Stimulated activated CD8-positive, alpha-beta memory T cell treated with anti-CD3 and anti-CD28 coated beads, Interleukin-2, amount 100 ng/mL, for 48 hours (primary cell): ENCODE results near the gene HAAO.

Experiments used
- DNase-seq, 2 donors: peaks; one replicate each; pipeline ENCODE4 v3.0.0-alpha.2; 2020; ENCODE audit warnings: low read depth in 2 of 2

The HAAO gene

DNA sequence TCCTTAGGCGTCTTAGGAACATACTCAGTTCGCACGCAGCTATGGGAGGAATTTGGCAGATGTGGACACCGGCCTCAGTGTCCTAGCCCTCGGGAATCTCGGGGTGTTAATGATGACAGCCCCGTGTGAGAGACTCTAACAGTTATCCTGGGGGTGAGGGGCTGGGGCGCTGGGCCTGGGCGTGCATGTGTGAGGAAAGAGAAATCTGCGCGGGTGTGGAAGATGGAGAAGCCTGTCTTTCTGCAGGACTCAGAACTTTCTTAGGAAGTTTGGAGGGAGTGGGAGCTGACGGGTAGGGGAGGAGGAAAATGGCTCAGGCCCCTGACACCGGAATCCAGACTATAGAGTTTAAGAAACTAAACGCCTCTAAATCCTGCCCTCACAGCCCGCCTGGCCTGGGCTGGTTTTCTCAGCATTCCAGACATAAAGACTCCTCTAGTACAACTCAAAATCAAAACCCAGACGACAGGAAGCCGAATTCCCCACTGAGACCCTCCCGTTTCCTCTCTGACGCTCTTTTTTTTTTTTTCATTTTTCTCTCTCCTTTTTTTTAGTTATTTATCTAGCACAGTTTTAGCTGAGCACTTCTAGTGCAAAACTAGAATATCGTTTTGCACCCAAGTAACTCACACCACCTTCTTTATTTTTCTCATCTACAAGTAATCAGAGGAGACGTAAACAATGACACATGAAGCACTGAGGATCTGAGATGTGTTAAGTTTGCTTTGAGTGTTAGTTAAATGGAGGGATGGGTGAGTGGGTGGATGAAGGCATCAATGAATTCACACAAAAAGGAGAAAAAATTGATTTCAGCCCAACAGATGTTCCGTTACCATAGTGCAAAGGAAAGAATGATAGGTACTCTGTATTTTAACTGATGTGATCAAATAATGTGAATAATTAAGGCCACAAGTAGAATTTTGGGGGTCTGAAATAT is 1.2 kb upstream of the HAAO start:
- DNase-seq = no peak

DNA sequence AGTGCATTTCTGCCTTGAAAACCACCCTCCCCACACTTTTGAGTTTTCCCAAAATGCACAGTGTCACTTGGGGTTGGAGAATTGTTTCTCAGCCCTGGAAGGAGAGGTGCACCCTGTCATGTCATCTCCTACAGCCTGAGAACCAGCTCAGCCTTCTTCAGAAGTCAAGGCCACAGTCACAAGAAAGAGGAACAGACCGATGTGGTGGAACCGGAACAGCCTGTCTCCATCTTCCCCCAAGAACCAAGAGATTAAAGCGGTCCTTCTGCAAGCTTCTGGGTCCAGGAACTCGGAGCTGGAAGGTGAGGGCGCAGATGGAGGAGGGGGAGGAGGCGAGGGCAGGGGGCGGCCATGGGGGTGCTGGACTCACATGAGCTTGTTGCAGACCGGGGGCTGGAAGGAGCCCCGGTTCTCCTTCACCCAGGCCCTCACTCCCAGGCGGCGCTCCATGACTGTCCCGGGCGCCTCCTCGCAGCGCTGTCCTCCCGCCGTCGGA is 248 bp downstream of the HAAO start:
- no peak for DNase-seq

DNA sequence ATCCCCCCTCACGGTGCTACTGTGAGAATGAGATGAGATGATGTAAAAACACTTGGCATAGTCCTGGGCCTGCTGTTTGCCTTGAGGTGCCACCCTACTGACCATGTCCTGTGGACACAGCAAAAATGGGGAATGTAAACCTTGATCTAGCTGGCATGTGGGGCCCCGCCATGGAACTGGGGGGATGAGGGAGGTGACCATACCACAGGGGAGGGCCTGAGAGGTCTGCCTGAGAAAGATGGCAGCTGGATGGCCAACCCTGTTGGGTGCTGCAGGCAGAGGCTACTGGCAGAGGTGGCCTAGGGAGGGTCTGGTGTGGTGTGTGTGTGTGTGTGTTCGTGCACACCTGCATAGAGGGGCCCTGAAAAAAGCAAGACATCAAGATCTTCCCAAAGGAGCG is 777 bp downstream of the HAAO start:
- DNase-seq = no peak

DNA sequence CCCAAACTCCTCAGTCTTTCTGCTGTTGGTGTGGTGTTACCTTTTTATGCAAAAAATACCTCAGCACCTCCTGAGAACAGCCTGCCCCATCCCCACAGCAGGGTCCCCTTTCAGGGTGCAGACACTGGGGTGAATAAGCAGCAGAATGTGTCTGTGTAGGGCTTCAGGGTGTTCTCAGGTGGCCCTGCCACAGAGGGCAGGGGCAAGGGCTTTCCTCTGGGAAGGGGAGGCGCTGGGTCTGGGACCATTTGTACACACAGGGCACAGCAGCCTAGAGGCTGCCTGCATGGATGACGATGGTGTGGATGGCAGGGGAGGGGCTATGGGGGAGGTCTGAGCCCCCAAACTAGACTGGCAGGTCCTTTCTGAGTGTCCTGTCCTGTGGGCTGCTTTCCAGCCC is 2.6 kb downstream of the HAAO start:
- DNase-seq = no peak

DNA sequence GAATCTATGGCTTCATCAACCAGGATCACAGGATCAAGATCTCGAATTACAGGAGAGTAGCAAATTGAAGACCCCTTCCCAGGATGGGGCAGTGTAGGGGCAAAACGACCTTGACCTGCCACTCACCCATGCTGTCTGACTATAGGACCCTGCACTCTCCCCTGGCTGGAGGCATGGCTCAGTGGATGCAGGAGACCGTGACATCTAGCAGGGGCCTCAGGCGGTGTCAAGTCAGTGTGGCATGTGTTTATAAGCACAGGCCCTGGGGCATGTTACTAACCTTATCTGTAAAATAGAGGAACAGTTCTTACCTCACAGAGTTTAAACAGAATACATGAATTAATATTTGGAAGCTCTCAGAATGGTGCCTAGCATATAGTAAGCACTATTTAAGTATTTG is 3.5 kb downstream of the HAAO start:
- no peak for DNase-seq

DNA sequence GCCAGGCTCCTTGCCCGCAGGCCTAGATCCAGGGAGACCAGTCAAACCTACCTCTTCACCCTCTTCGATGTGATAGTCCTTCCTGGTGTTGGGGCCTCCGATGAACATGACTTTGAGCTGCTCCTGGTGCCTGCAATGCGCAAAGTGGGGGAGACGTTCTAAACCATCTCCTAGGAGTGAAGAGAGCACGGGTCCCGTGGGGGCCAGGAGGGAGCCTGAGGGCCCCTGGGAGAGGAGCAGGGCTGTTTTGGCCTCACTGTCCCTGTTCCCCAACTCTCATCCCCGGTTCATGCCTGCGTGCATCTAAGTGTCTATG is 3.9 kb downstream of the HAAO start:
- DNase-seq = no peak

DNA sequence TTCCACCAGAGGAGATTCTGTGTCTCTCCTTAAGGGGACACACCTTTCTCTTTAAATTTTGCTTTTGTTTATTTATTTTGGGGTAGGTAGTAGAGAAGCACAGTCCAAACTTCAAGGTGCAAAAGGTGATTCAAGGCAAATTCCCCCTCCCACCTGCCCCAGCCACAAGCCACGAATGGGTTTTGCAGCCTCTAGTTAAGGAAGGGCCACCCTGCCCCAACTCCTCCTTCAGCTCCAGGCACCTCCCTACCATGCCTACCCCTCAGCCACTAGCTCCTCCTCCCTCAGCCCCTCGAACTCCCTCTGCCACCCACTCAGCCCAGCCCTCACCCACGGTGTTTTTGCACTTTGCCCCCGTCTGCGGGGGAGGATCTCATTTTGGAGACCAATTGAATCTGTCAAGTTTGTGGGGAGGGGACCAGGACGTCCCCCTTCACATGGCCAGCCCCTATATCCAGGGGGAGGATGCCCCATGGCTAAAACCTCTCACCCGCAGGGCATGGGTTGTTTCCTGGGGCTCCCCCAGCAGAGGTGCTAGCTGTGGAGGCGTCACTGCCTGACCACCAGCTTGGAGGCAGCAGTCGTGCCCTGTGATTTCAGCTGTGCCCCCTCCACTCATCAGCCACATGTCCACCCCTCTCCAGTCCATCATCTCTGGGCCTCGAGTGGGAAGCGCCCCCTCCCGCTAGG is 4.5 kb downstream of the HAAO start:
- no peak for DNase-seq

DNA sequence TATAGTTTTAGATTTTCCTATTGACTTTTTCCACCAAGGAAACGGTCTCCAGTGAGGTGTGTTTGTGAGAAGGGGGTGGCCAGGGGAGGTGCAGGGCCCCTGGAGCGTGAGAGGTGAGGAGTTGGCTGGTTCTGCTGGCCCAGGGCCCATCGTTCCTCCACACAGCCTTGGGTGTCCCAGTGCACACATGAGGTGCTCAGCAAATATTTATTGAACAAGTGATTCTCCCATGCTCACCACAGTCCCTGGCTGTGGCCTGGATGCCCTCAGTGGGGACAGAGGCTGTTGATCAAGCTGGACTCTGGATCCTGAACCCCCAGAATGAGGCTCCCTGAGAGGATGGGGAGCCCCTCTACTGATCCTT is 5.0 kb downstream of the HAAO start:
- no peak for DNase-seq

DNA sequence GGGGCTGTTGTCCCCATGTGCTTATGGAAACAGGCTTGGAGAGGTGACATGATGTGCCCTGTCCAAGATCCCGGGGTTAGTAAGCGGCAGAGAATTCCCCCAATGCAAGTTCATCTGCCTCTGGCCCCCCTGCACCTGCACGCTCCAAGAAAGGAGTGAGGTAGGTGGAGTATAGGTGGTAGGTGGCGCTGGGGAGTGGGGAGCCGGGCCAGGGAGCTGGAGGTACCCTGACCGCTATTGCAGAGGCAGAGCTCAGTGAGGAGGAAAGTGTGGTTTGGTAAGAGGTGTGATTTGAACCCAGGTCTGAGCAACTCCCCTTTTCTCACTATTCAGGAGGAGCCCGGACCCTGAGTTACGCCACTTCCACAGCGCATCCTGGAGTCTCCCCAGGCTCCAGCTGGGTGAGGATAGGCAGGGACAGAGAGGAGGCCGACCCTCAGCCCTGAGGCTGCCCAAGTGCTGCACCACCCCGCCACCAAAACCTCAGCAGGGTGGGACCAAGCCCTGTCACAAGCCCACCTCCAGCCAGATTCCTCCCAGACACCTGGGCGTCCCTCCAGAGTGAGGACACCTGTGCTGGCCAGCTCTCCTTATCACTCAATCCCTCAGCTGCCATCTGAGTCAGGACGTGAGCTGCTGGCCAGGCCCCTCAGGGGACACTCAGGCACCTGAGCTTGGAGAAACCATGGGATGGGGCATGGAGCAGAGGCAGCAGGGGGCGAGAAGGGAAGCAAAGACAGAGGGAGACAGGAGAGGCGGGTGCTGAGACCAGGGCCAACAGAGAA is 5.6 kb downstream of the HAAO start:
- DNase-seq = no peak

DNA sequence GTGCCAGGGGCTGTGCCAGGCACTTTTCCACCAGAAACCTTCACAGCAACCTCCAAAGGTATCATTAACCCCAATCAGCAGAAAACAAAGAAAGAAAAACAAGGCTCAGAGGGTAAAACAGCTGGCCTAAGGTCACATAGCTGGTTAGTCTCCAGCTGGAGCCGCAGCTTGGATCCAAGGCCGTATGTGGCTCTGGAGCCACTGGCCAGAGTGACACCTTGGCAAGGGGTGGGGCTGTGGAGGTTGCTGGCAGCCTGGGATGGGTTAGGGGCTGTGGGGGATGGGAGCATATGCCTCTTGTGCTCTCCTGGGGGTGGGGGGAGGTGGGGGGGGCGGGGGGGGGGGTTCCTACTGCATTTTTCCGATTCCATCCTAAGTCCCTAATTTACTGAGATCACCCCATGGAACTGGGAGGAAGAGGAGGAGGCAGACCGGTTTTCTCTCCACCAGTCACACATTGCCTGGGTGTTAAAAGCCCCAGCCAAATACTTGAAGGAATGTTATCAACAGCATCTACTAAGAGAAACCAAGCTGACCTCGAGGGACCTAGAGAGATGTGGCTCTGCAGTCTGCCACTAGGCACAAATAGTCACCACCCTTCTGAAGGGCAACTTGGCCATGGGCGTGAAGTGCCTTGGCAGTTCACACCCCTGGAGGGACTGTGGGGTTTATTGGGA is 8.0 kb downstream of the HAAO start:
- no peak for DNase-seq

DNA sequence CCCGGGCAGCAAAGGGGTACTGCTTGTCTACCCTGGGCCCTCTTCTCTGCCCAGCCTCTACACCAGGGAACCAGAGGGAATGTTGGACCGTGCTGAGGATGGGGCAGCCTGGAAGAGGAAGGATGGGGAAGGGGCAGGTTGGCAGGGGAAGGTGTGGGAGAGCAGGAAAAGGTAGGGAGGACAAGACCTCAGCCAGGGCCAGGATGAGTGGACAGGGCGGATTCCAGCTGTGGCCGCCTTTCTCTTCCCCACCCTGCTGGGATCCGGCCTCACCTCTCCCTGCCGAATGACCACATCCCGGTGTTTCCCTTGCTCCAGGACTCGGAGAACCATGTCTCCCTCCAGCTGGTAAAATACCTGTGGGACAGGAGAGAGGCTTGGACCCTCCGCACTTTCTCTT is 8.9 kb downstream of the HAAO start:
- DNase-seq = no peak

DNA sequence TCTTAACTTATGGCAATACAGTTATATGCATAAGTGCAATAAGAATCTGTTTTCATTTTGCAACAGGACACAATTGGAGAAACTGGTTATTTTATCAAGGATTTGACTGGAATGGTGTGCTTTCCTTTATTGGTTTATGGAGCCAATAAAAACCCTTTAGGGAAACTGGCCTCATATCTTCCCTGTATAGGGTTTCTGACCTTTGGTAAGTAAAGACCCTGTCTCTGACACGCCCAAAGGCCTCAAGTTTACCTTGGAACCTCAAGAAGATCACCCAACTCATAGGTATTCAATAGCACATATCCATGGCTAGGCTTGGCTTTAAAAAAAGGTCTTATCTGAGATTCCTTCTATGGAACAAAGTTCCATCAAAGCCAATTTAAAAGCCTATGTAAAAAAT is 11.2 kb downstream of the HAAO start:
- DNase-seq = no peak

DNA sequence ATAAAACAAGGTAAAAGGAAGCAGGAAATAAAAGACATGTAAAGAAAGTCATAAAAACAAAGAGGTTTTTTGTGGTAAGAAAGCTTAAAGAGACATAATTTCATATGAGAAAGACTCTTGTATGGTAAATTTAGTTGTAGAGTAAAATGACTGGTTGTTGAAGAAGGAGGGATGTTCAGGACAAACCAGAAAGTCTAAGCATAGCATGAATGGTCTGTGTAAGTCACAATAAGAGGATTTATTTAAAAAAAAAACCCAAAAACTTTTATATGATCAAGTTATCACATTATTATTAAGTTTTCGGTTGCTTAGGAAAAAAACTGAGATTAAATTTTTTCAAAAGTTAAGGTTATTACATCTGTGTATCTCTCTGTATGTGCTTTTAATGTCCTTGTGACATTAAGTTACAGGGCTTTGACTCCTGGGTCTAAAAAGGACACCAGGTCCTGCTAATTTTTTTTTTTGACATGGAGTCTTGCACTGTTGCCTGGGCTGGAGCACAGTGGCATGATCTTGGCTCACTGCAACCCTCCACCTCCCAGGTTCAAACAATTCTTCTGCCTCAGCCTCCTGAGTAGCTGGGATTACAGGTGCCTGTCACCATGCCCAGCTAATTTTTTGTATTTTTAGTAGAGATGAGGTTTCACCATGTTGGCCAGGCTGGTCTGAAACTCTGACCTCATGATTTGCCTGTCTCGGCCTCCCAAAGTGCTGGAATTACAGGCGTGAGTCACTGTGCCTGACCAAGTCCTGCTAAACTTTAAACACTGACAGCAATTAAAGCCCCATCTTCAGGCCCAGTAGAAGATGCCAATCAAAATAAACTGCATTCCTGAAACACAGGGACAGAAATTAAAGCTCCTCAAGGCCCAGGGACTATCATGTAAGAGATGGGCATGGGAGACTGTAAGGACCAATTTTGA is 14.2 kb downstream of the HAAO start:
- DNase-seq = no peak

DNA sequence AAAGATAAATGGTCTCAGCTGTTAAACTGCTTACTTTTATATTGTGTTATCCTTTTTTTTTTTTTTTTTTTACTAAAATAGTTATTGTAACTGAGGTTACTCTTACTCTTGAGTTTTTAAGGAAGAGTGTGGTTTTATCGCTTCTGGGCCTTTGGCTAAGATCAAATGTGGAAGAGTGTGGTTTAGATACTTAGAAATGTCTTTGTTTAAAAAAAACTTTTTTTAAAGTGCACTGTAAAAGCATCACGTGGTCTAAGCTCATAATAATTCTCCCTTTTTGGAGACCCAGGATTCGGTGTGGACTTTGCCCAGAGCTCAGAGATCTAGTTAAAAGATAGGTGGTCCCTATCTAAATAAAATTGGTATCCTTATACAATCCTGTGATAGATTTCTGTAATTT is 16.6 kb downstream of the HAAO start:
- DNase-seq = no peak

DNA sequence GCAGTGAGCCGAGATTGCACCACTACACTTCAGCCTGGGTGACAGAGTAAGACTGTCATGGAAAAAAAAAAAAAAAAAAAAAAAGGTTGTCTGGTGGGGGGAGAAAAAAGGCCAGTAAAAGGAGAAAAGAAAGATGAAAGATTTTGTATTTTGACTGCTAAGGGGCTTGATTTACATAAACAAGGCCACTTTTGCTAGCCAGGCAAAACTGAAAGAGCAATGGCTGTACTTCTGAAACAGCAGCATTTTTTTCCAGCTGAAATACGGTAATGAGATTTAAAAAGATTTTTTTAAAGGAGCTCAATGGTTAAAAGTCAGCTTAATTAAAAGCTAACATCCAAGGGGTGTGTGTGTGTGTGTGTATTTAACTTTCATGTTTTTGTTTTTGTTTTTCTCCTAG is 17.2 kb downstream of the HAAO start:
- no peak for DNase-seq

DNA sequence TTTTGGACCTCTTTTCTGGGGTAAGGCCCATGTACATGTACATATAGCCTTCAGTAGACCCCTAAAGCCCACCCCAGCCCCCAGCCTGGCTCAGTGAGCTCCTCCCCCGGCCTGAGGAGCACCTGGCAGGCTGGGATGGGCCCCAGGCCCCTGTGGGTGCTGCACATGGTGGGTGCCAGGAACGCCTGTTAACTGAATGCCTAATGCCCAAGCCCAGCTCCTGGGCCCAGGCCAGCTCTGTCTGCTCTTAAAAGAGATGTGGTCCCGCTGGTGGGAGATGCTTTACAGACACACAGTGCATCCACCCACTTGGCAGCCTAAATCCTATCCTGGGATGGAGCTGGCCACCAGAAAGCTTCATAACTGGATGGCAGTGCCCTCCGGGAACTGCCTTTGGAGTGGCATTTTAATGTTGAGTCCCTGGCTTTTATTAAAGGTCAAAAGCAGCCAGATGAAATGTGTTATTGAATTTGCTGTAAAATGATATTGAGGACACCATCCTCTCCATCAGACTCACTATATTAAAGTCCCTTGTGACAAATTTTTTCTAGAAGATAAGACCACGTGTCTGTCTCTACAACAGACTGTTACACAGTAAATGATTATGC is 20.7 kb downstream of the HAAO start:
- DNase-seq = no peak

DNA sequence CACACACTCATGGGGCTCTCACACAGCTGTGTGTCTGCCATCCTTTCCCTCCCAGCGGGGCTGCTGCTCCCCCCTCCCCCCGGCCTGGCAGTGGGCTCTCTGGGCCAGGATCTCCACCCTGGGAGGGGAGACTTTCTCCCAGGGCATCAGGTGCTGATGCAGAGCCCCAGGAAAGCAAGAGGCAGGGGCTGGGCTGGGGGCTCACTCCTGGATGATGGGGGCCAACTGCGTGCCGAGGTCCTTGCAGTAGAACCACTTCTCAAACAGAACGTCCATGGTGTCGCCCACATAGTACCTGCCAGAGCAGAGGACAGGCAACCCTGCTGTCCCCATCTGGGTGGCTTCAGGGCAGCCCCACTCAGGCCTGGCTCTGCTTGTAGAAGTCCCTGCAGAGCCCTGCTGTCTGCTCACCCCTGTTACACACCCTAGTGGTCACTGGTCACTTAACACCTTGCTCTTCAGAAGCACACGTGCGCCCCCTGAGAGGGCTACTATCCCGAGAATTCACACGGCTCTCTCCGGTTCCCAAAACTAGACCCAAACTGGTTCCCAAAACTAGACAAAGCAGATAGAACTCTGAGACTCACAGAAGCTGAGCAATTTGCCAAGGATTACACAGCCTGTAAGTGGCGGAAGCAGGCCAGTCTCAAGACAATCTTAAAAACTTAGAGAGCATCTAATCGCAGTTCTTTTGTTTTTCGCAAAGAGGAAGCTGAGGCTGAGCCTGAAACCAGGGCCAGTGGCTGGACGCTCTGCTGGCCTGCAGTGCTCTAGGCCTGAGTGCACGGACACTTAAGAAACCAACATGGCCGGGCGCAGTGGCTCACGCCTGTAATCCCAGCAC is 21.9 kb downstream of the HAAO start:
- no peak for DNase-seq

DNA sequence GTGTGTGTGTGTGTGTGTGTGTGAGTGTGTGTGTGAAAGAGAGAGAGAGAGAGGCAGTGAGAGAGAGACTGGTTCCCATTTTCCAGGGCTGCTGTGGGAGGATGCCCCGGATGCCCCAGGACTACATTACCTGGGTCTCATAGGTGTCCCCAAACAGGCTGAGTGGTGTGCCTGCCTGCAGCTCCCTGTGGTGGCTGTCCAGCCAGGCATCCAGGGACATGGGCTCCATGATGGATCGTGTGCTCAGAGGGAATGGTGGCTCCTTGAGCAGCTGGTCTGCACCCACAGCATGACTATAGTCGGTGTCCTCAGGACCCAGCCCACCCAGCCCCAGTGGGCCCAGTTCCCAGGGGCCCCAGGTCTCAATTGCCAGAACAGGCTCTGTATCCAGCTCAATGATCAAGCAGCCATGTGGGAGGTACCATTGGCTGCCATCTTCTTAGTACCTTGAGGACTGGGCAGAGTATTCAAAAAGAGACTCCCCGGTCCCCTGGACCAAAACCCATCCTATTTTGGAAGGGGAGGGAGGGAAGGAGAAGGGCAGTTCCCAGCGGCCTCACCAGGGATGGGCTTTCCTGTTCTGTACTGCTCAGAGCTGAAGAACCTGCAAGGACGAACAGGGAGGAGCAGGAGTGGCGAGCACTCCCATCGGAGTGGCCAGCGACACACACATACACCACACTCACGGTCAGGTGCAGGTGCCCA is 22.6 kb downstream of the HAAO start:
- no peak for DNase-seq

DNA sequence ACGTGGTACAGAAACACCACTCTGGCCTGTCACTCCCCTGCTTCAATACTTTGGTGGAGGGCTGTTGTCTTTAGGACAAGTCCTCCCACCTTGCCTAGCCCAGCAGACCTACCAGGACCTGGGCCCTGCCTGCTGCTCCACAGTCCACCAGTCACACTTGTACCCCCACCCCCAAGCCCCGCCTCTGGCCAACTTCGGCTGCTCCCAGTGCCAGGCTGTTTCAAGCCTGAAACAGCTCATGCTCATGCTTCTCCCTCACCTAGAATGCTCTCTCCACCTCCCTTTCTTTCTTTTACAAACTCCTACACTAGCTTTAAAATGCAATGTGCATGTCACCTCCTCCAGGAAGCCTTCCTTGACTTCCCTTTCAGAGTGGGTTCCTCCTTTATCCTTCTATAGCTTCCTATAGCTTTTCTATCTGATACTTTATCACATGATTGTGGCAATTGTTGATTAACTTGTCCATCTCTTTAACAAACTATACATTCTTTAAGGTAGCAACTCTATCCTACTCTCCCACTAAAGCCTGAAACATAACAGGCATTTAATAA is 23.6 kb downstream of the HAAO start:
- DNase-seq = no peak
